Fibroblast of villous mesenchyme (primary cell): ENCODE data around the gene TRMT6. TPM values are rescaled to one million over a fixed set of nuclear protein-coding genes. Genes with fewer than 3 reads are reported as not detected.

Experiments
- DNase-seq: peaks from one replicate; pipeline ENCODE4 v3.0.0-alpha.2; 2010; ENCODE audit warnings: low read depth
- H3K4me3 ChIP-seq: 2 replicates; pipeline ENCODE4 v1.5.1; 2011; ENCODE audit warnings: low read depth, mild to moderate bottlenecking, low read length
- CTCF ChIP-seq: IDR thresholded peaks from 2 replicates; pipeline ENCODE4 v1.5.1; 2012; ENCODE audit warnings: low read depth, mild to moderate bottlenecking, low read length; ENCODE audit not compliant: insufficient read depth
- total RNA-seq: library from RNA; depleted of rRNA; stranded (reverse); fragments of >200 nt; gene quantifications from 2 replicates; pipeline ENCODE4 v1.2.3, GENCODE V29; 2012

The TRMT6 gene
- 6.8 and 9.9 TPM in 2 replicates for total RNA-seq

DNA sequence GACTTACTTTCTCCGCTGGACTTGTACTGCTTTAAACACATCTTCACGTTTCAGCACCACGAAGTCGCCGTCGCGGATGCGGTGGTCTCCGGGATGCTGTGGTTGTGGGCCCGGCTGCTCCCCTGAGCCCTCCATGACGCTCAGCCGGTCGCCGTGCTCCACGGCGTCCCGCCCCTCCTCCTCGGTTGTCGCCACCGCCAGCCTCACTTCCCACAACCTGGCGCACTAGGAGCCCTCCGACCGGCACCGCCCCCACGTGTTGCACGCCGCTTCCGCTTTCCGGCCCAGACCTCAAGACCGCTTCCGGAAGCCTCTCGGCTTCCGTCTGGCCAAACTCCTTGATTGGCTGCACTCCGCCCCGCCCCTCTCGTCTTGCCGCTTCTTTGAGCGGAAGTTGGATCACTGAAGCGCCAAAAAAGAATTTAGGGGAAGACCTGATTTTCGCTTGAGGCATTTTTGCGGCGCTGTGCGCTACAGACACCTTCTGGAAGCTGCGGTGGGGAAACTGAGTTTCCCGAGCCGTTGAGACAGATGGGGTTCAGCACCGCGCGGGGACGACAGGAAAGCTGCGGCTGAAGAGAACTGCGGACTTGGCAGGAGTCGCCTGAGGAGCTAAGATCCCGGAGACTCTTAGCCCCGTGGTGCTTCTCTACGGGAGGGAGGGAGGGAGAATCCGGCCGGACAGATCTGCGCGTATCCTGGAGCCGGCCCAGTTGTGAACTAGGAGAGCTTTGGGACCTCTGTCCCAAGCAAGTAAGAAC, at the start of gene TRMT6, which contains the start of gene MCM8:
Gene TRMT6, minus strand, starts transcription at position 263 of the 761 bp plus-strand sequence. Its CDS starts 128 bp downstream, at position 135.
Gene MCM8, plus strand, starts transcription at position 382 of the 761 bp plus-strand sequence. CDS start 1,364 bp downstream, outside the sequence.
- no peak for TF ChIP-seq CTCF
- peak within 1 kb of the TSS; percentile 95 for H3K4me3 ChIP-seq
- DNase-seq, result peak; percentile 97

DNA sequence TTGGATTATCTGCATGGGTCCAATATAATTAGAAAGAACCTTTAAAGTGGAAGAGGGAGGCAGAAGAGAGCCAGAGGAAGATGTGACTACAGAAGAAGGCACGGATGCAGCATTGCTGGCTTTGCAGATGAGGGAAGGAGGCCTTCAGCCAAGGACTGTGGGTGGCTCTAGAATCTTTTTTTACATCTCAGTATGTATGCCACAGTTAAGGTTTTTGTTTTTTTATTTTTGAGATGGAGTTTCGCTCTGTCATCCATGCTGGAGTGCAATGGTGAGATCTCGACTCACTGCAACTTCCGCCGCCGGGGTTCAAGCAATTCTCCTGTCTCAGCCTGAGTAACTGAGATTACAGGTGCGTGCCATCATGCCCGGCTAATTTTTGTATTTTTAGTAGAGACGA, 49.5 kb upstream of the TRMT6 start:
- TF ChIP-seq CTCF, result no peak
- H3K4me3 ChIP-seq, result no peak overlapping the region
- no peak for DNase-seq

GRCh38 chr20:5996765-5997164, 46.4 kb upstream of the TRMT6 start:
- H3K4me3 ChIP-seq, result no peak overlapping the region
- no peak for TF ChIP-seq CTCF
- DNase-seq, result peak; percentile 26

- DNase-seq, result peak; percentile 79
- TF ChIP-seq CTCF, result no peak
- no peak overlapping the region for H3K4me3 ChIP-seq
Measured at GRCh38 chr20:5991623-5992441, 41.5 kb upstream of the TRMT6 start.

GRCh38 chr20:5990946-5991345, 40.6 kb upstream of the TRMT6 start:
- H3K4me3 ChIP-seq, result no peak overlapping the region
- no peak for TF ChIP-seq CTCF
- peak; percentile 32 for DNase-seq

DNA sequence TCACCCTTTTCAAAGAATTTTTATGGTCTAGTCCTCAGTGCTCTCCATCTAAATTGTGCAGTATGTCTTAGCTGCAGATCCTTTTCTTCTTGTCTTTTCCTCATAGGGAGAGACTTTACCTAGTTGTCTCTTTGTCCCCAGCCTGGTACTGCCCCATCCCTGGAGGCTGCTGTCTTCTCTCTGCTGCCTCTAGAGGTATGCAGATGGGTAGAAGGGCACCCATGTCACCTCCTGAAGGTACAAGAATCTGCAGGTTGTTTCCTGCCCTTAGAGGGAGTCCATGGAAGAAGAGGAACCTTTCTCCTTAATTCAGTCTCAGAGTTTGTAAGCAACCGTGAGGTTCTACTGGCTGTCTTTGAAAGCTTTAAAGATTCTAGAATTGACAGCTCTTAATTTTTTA, 39.2 kb upstream of the TRMT6 start:
- no peak for TF ChIP-seq CTCF

More for the DNA sequence above, 39.2 kb upstream of the TRMT6 start:
- no peak for DNase-seq
- H3K4me3 ChIP-seq, result no peak overlapping the region
